SK-N-SH (cell line): ENCODE results near the gene SPTBN5. TPM values are rescaled to one million over a fixed set of nuclear protein-coding genes. Genes with fewer than 3 reads are reported as not detected.

ENCODE experiments used
- CTCF ChIA-PET: fragments of 300-600, 350-600 bp; formaldehyde crosslinking; extraction: SDS; loops from one replicate; lab custom pipeline; 2021; lab: Yijun Ruan, JAX
- POLR2A ChIA-PET: fragments of 350-600 bp; sonication (Branson Sonifier 250); formaldehyde crosslinking; extraction: SDS; loops from one replicate; lab custom pipeline; 2020; ENCODE audit warnings: antibody characterized with exemption, inconsistent platforms; lab: Yijun Ruan, JAX
- DNase-seq: peaks from one replicate; pipeline ENCODE4 v3.0.0; 2012
- H2AFZ ChIP-seq: fragments of 200-600 bp; sonication (generic); 2 replicates; pipeline ENCODE4 v1.8.1; 2016; ENCODE audit warnings: antibody characterized with exemption, mild to moderate bottlenecking, low read depth
- H3F3A ChIP-seq: fragments of 200-600 bp; sonication (generic); replicated peaks from 2 replicates; pipeline ENCODE3; 2016; ENCODE audit warnings: antibody characterized with exemption, mild to moderate bottlenecking; ENCODE audit not compliant: insufficient read depth
- H3K27ac ChIP-seq, 2 experiments: fragments of 200-500 bp in 1 of 2; fragments of 200-600 bp in 1 of 2; sonication (Bioruptor generic) in 1 of 2; sonication (generic), shearing (Covaris generic) in 1 of 2; 2 replicates each; pipeline versions ENCODE4 v1.5.1 to v1.6.1; 2014 to 2016; ENCODE audit warnings: low read depth in 2 of 2, inconsistent platforms in 1 of 2, low read length in 1 of 2, mild to moderate bottlenecking in 1 of 2, mixed read lengths in 1 of 2
- H3K27me3 ChIP-seq: fragments of 200-600 bp; sonication (generic), shearing (Covaris generic); 2 replicates; pipeline ENCODE4 v1.6.1; 2016; ENCODE audit warnings: mixed run types; ENCODE audit not compliant: insufficient read depth
- H3K36me3 ChIP-seq, 2 experiments: fragments of 200-500 bp in 1 of 2; fragments of 200-600 bp in 1 of 2; sonication (Bioruptor generic) in 1 of 2; sonication (generic) in 1 of 2; replicated peaks in 1 of 2; 2 replicates each; pipeline versions ENCODE3 to v1.5.1; 2014 to 2016; ENCODE audit warnings: low read length in 1 of 2, mild to moderate bottlenecking in 1 of 2; ENCODE audit not compliant: insufficient read depth in 2 of 2, control insufficient read depth in 1 of 2
- H3K4me1 ChIP-seq, 2 experiments: fragments of 200-500 bp in 1 of 2; fragments of 200-600 bp in 1 of 2; sonication (Bioruptor generic) in 1 of 2; sonication (generic), shearing (Covaris generic) in 1 of 2; 2 replicates each; pipeline versions ENCODE4 v1.5.1 to v1.6.1; 2014 to 2016; ENCODE audit warnings: low read depth in 1 of 2, low read length in 1 of 2, mixed run types in 1 of 2; ENCODE audit not compliant: insufficient read depth in 2 of 2, control insufficient read depth in 1 of 2
- H3K4me2 ChIP-seq: fragments of 200-600 bp; sonication (generic), shearing (Covaris generic); 2 replicates; pipeline ENCODE4 v1.6.1; 2017; ENCODE audit warnings: mixed run types
- H3K4me3 ChIP-seq, 2 experiments: fragments of 200-500 bp in 1 of 2; fragments of 200-600 bp in 1 of 2; sonication (Bioruptor generic) in 1 of 2; sonication (generic), shearing (Covaris generic) in 1 of 2; 2 replicates each; pipeline versions ENCODE4 v1.5.1 to v1.8.1; 2014 to 2016; ENCODE audit warnings: low read depth in 2 of 2, inconsistent platforms in 1 of 2, low read length in 1 of 2, mild to moderate bottlenecking in 1 of 2, mixed read lengths in 1 of 2, moderate library complexity in 1 of 2
- H3K79me2 ChIP-seq: fragments of 200-600 bp; sonication (generic); 2 replicates; pipeline ENCODE4 v1.8.1; 2017; ENCODE audit warnings: mild to moderate bottlenecking; ENCODE audit not compliant: insufficient read depth
- H3K9ac ChIP-seq: fragments of 200-600 bp; sonication (generic); 2 replicates; pipeline ENCODE4 v1.6.1; 2017; ENCODE audit warnings: mixed run types
- H3K9me2 ChIP-seq: fragments of 200-600 bp; sonication (generic); 2 replicates; pipeline ENCODE4 v1.6.1; 2017; ENCODE audit warnings: mixed run types
- H3K9me3 ChIP-seq: fragments of 200-600 bp; sonication (generic); 2 replicates; pipeline ENCODE4 v1.6.1; 2017; ENCODE audit warnings: mixed run types, mild to moderate bottlenecking, moderate library complexity
- H4K20me1 ChIP-seq: fragments of 200-600 bp; sonication (generic); 2 replicates; pipeline ENCODE4 v1.6.1; 2017; ENCODE audit warnings: mild to moderate bottlenecking, mixed run types; ENCODE audit not compliant: insufficient read depth
- CHD2 ChIP-seq: fragments of 150-350 bp; IDR thresholded peaks from 2 replicates; pipeline ENCODE4 v1.6.1; 2018; ENCODE audit warnings: low read length; ENCODE audit not compliant: partially characterized antibody
- ELF1 ChIP-seq: IDR thresholded peaks from 2 replicates; pipeline ENCODE4 v1.4.0; 2012
- EP300 ChIP-seq, 2 experiments: IDR thresholded peaks; 2 replicates each; pipeline versions ENCODE4 v1.4.0 to v1.6.1; 2012; ENCODE audit warnings: borderline replicate concordance in 1 of 2, low read depth in 1 of 2, low read length in 1 of 2
- FOSL2 ChIP-seq: IDR thresholded peaks from 2 replicates; pipeline ENCODE4 v1.4.0; 2012; ENCODE audit warnings: low read depth, mild to moderate bottlenecking, moderate library complexity, borderline replicate concordance
- GATA2 ChIP-seq: sonication (generic); formaldehyde crosslinking; IDR thresholded peaks from 2 replicates; pipeline ENCODE4 v1.5.0; 2020; ENCODE audit warnings: mild to moderate bottlenecking, missing genetic modification reagents
- JUND ChIP-seq: IDR thresholded peaks from 2 replicates; pipeline ENCODE4 v1.4.0; 2012
- MAX ChIP-seq: IDR thresholded peaks from 2 replicates; pipeline ENCODE4 v1.4.0; 2012; ENCODE audit warnings: low read depth
- MEF2A ChIP-seq: IDR thresholded peaks from 2 replicates; pipeline ENCODE4 v1.4.0; 2012; ENCODE audit warnings: low read depth, borderline replicate concordance
- MXI1 ChIP-seq: IDR thresholded peaks from 2 replicates; pipeline ENCODE4 v1.6.1; 2012; ENCODE audit warnings: mild to moderate bottlenecking, low read depth, low read length, improper control_type of control experiment
- NRF1 ChIP-seq: IDR thresholded peaks from 2 replicates; pipeline ENCODE4 v1.6.1; 2012; ENCODE audit warnings: low read depth, mild to moderate bottlenecking, low read length
- PBX3 ChIP-seq: IDR thresholded peaks from 2 replicates; pipeline ENCODE4; 2012
- POLR2AphosphoS5 ChIP-seq: IDR thresholded peaks from 2 replicates; pipeline ENCODE4 v1.6.1; 2012; ENCODE audit warnings: low read depth, low read length
- RAD21 ChIP-seq: IDR thresholded peaks from 2 replicates; pipeline ENCODE4 v1.6.1; 2012; ENCODE audit warnings: mild to moderate bottlenecking, low read length
- RXRA ChIP-seq: IDR thresholded peaks from 2 replicates; pipeline ENCODE4 v1.4.0; 2012; ENCODE audit warnings: low read depth, mild to moderate bottlenecking, borderline replicate concordance
- SIN3A ChIP-seq: IDR thresholded peaks from 2 replicates; pipeline ENCODE4 v1.6.1; 2012; ENCODE audit warnings: low read depth, mild to moderate bottlenecking, low read length, moderate library complexity, borderline replicate concordance
- TAF1 ChIP-seq: IDR thresholded peaks from 2 replicates; pipeline ENCODE4 v1.6.1; 2012; ENCODE audit warnings: low read depth, mild to moderate bottlenecking, low read length, moderate library complexity, borderline replicate concordance
- TEAD4 ChIP-seq: IDR thresholded peaks from 2 replicates; pipeline ENCODE4 v1.4.0; 2012; ENCODE audit warnings: mild to moderate bottlenecking, borderline replicate concordance; ENCODE audit not compliant: insufficient read depth
- YY1 ChIP-seq: IDR thresholded peaks from 2 replicates; pipeline ENCODE4 v1.4.0; 2012; ENCODE audit warnings: low read depth, mild to moderate bottlenecking
- WGBS: methylation state at CpG from one replicate; pipeline ENCODE4 v1.1.6; 2017; ENCODE audit warnings: low lambda C conversion rate; 5-methylcytosine and 5-hydroxymethylcytosine counted together
- polyA plus RNA-seq, 3 experiments: library from polyadenylated mRNA; depleted of rRNA; stranded (reverse); fragments of >200 nt; gene quantifications; 2 replicates each; pipeline ENCODE4 v1.2.3, GENCODE V29; 2012
- TF ChIP-seq, protein P1 (sequence below): fragments of 150-350 bp; IDR thresholded peaks from 2 replicates; pipeline ENCODE4 v1.6.1; 2016; ENCODE audit warnings: mild to moderate bottlenecking, low read depth, low read length
- TF ChIP-seq, protein P2 (sequence below): fragments of 150-350 bp; IDR thresholded peaks from 2 replicates; pipeline ENCODE4 v1.6.1; 2017; ENCODE audit warnings: antibody characterized with exemption, low read length, low read depth, borderline replicate concordance
- TF ChIP-seq, protein P3 (sequence below): IDR thresholded peaks from 2 replicates; pipeline ENCODE4 v1.4.0; 2012; ENCODE audit warnings: low read depth, borderline replicate concordance

SPTBN5 gene
- polyA plus RNA-seq, 1 of the 3 experiments (the other 2 are of a cell fraction): 0.23 TPM

DNA sequence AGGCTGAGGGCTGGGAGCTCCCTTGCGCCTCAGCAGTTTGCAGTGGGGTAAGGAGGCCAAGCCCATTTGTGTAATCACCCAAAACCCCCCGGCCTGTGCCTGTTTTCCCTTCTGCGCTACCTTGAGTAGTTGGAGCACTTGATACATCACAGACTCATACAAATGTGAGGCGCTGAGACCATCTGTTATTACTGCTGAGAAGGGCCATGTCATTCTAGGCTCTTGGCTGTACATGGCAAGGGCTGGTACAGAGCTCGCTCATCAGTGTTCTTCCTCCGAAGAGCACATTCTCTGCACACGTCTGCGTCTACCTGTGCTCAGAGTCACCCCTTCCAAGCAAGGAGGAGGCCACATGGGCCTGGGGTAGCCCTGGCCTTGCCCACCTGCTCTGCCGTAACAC, 45.9 kb downstream of the SPTBN5 start (continued):
- TF ChIP-seq MAX (no peak), TAF1 (no peak), CHD2 (no peak), NRF1 (no peak), POLR2AphosphoS5 (no peak)

DNA sequence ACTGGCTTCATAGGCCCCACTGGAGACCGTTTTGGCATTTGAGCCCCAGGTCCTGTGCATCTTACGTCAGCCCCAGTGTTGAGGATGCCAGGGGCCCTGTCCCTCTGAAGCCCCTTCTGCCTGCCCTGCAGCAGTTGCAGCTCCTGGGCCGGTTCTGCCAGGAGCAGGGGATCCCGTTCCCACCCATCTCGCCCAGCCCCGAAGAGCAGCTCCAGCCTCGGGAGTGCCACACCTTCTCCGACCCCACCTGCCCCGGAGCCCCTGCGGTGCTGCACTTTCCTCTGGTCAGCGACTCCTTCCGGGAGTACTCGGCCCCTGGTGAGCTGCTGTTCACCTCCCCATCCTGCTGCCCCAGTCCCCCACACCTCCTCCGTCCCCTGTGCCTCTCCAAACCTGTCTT, 46.6 kb downstream of the SPTBN5 start:
- peaks cover 0 to 12% of the 10 kb centered on the region in 2 experiments; a peak in 1 of 4 replicates for H3K4me1 ChIP-seq
- 86% methylated on average over 4 of the region's 14 CpGs for WGBS

GRCh38 chr15:41844814-41845213, 49.0 kb downstream of the SPTBN5 start:
- H3K27me3 ChIP-seq: no peaks in the 10 kb centered on the region
- H3K27ac ChIP-seq: no peak overlapping the region
- H3K9ac ChIP-seq: no peak overlapping the region
- H3K4me2 ChIP-seq: no peak overlapping the region
- 100% methylated on average over 1 of the region's 12 CpGs for WGBS
- H3K4me3 ChIP-seq: no peak overlapping the region
- H3K36me3 ChIP-seq: peaks cover 0 to 15% of the 10 kb centered on the region in 2 experiments
- no peaks in the 10 kb centered on the region for H3K9me2 ChIP-seq
- no peaks in the 10 kb centered on the region for H3K79me2 ChIP-seq
- no peak overlapping the region for H2AFZ ChIP-seq
- peaks cover 0 to 22% of the 10 kb centered on the region in 2 experiments; a peak in 1 of 4 replicates for H3K4me1 ChIP-seq
- POLR2A ChIA-PET: interaction anchor here (0.7 kb wide), 1 partner anchor 272 kb away, joined by 3 read pairs; no protein-coding TSS in a partner anchor
- no peaks in the 10 kb centered on the region for H3K9me3 ChIP-seq
- CTCF ChIA-PET: interaction anchor here (1.1 to 1.2 kb wide), 2 partner anchors 20 to 34 kb away, joined by 3 to 4 read pairs; no protein-coding TSS in a partner anchor
- no peaks in the 10 kb centered on the region for H3F3A ChIP-seq
- DNase-seq: no peak
- no peaks in the 10 kb centered on the region for H4K20me1 ChIP-seq
- no peak for TF ChIP-seq MEF2A
- no peak for TF ChIP-seq TAF1
- TF ChIP-seq, protein P1, sequence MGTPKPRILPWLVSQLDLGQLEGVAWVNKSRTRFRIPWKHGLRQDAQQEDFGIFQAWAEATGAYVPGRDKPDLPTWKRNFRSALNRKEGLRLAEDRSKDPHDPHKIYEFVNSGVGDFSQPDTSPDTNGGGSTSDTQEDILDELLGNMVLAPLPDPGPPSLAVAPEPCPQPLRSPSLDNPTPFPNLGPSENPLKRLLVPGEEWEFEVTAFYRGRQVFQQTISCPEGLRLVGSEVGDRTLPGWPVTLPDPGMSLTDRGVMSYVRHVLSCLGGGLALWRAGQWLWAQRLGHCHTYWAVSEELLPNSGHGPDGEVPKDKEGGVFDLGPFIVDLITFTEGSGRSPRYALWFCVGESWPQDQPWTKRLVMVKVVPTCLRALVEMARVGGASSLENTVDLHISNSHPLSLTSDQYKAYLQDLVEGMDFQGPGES: no peak
- TF ChIP-seq YY1: no peak
- no peak for TF ChIP-seq PBX3
- TF ChIP-seq RAD21: no peak
- TF ChIP-seq TEAD4: no peak
- TF ChIP-seq EP300 (IDR thresholded peaks at IDR 0.05; ENCODE audit: borderline replicate concordance in 1 of 2, low read depth in 1 of 2, low read length in 1 of 2): no peak
- TF ChIP-seq ELF1: no peak
- TF ChIP-seq SIN3A: no peak

More for the DNA sequence above, 46.6 kb downstream of the SPTBN5 start:
- Histone ChIP-seq H2AFZ (no peak overlapping the region), H3K79me2 (no peaks in the 10 kb centered on the region), H4K20me1 (no peaks in the 10 kb centered on the region), H3K9me2 (no peaks in the 10 kb centered on the region), H3K27me3 (no peaks in the 10 kb centered on the region), H3F3A (no peaks in the 10 kb centered on the region), H3K4me3 (no peak overlapping the region), H3K9ac (no peak overlapping the region), H3K9me3 (no peaks in the 10 kb centered on the region), H3K27ac (no peak overlapping the region), H3K36me3 (peaks cover 0 to 12% of the 10 kb centered on the region in 2 experiments), H3K4me2 (no peak overlapping the region)
- no peak for DNase-seq
- CTCF ChIA-PET: interaction anchor here (1.2 to 1.3 kb wide), 2 partner anchors 13 to 35 kb away, joined by 3 read pairs; no protein-coding TSS in a partner anchor
- TF ChIP-seq RXRA (no peak), JUND (no peak), GATA2 (CRISPR knock-in tag) (no peak), MXI1 (no peak), FOSL2 (no peak)
- TF ChIP-seq, protein P2, sequence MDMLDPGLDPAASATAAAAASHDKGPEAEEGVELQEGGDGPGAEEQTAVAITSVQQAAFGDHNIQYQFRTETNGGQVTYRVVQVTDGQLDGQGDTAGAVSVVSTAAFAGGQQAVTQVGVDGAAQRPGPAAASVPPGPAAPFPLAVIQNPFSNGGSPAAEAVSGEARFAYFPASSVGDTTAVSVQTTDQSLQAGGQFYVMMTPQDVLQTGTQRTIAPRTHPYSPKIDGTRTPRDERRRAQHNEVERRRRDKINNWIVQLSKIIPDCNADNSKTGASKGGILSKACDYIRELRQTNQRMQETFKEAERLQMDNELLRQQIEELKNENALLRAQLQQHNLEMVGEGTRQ: no peak
- TF ChIP-seq, protein P3, sequence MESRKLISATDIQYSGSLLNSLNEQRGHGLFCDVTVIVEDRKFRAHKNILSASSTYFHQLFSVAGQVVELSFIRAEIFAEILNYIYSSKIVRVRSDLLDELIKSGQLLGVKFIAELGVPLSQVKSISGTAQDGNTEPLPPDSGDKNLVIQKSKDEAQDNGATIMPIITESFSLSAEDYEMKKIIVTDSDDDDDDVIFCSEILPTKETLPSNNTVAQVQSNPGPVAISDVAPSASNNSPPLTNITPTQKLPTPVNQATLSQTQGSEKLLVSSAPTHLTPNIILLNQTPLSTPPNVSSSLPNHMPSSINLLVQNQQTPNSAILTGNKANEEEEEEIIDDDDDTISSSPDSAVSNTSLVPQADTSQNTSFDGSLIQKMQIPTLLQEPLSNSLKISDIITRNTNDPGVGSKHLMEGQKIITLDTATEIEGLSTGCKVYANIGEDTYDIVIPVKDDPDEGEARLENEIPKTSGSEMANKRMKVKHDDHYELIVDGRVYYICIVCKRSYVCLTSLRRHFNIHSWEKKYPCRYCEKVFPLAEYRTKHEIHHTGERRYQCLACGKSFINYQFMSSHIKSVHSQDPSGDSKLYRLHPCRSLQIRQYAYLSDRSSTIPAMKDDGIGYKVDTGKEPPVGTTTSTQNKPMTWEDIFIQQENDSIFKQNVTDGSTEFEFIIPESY: no peak
- POLR2A ChIA-PET: no interaction called here
